ENCODE data around the gene HM13.
A peak's percentile ranks its signal among the peaks of the same experiment; 100 is the strongest.
"Not testable (repeated sequence)": the region's sequence is repeated elsewhere in the genome, so short reads cannot be mapped to it uniquely, and the experiment has no call there.

The HM13 gene

DNA sequence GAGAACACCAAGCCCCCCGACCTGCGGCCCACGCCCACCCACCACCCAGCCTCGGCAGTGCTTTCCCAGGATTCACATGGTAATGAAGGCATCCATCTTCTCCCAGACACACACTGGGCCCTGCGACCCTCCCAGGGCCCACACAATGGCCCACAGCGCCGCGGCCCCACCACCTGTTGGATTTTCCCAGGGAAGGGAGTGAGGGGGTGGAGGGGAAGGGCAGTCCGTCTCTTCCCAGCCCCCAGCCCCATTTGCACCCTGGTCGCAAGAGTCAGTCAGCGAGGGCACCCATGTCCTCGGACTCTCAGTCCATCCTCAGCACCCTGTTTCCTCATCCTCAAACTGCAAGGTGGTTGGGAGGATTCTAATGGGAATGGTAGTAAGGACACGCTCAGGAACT, 67.1 kb downstream of the HM13 start:
- no peak for DNase-seq (ENCODE audit: low read depth in 4 of 4, low spot score in 1 of 4)

DNA sequence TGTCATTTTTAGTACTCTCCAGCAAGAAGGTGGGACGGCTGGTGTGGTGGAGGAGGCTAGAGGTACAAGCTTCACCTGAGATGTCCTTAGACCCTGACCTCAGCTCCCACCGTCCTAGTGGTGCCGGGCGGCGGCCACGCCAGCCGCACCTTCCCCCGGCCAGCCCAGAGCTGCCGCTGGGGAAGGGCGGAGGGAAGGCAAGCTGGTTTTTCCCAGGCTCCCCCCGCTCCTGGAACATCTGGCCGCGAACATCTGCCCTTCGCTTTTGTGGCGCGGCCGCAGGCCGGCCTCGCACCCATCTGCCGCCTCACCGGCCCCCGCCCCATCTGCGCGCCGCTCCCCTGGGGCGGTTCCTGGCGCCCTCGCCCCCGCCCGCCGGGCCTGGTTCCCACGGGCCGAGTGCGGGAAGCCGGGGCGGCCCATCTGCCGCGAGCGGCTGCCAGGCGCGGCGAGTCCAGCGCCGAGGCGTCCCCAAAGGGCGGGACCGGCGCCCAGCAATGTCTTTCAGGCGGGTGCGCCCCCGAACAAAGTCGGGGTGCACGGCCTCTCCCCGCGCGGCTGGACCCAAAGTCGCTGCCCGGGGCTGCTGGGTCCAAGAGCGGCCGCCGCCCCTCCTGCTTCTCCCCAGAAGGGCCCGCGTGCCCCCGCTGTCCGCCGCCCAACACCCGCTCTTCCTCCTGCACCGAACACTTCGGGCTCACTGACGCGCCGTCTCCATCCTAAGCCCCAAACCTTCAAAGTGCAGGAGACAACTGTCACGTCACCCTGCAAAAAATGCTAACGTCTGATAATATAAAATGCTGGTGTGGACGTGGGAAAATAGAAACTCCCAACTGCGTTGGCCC, 73.5 kb downstream of the HM13 start:
- no peak for DNase-seq (ENCODE audit: low read depth in 4 of 4, low spot score in 1 of 4)

DNA sequence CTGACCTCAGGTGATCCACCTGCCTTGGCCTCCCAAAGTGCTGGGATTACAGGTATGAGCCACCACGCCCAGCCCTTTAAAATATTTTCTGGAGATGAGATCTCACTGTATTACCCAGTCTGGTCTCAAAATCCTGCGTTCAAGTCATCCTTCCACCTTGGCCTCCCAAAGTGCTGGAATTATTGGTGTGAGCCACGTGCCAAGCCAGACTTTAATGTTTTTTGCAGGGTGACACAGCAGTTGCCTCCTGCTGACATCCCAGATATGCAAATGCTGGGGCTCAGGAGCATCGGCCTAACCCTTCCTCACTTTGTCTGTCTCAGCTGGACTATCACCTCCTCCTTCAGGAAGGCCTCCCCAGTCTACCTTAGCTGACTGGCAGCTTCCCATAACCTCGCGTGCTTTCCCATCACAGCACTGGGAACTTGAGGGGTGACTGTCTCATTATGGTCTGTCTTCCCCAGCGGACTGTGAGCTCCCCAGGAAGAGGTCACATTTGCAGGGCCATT, 76.5 kb downstream of the HM13 start:
- DNase-seq (ENCODE audit: low read depth in 4 of 4, low spot score in 1 of 4) = no peak

DNA sequence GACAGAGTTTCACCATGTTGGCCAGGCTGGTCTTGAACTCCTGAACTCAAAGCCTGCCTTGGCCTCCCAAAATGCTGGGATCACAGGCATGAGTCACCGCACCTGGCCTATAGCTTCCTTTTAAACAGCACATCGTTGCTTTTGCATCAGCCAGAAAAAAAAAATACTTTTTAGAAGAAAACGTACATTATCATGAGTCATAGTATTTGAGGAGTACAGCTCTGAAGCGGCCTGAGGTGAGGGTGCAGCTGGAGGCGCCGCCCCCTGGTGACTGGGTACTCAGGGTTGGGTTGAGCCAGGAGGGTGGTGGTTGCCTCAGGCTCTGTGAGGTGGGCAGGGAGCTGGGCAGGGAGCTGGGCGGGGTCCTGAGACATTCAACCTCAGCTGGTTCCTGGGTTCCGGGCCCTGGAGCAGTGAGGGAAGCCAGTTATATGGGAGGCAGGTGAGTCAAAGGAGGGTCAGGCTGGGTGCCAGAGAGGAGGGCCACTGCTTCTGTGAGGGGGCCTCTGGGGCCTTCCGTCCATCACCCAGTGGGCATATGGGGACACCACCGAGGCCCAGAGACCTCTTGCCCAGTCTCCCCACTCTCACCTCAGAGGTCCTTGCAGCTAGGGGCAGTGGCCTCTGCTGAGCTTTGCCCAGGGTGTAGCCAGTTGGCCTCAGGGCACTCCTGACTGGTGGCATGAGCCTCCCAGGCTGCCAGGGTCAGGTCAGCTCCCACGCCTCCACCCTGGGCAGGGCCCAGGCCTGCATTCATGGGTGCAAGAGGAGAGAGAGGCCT, 79.2 kb downstream of the HM13 start:
- no peak for DNase-seq (ENCODE audit: low read depth in 4 of 4, low spot score in 1 of 4)

DNA sequence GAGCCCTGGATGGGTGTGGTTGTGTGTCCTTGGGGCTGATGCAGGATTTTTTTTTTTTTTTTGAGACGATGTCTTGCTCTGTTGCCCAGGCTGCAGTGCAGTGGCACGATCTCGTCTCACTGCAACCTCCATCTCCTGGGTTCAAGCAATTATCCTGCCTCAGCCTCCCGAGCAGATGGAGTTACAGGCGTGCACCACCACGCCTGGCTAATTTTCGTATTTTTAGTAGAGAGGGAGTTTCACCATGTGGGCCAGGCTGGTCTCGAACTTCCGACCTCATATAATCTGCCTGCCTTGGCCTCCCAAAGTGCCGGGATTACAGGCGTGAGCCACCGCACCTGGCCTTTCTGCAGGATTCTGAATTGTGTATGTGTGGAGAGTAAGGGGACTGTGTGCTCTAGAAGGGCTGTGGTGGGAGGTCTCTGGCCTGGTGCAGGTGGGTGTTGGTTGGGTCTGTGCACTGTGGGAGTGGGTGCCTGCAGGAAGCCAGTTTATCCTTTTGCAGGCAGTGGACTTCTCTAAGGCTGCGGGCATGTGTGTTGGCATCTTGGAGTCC, 79.8 kb downstream of the HM13 start:
- DNase-seq (ENCODE audit: low read depth in 4 of 4, low spot score in 1 of 4) = no peak

DNA sequence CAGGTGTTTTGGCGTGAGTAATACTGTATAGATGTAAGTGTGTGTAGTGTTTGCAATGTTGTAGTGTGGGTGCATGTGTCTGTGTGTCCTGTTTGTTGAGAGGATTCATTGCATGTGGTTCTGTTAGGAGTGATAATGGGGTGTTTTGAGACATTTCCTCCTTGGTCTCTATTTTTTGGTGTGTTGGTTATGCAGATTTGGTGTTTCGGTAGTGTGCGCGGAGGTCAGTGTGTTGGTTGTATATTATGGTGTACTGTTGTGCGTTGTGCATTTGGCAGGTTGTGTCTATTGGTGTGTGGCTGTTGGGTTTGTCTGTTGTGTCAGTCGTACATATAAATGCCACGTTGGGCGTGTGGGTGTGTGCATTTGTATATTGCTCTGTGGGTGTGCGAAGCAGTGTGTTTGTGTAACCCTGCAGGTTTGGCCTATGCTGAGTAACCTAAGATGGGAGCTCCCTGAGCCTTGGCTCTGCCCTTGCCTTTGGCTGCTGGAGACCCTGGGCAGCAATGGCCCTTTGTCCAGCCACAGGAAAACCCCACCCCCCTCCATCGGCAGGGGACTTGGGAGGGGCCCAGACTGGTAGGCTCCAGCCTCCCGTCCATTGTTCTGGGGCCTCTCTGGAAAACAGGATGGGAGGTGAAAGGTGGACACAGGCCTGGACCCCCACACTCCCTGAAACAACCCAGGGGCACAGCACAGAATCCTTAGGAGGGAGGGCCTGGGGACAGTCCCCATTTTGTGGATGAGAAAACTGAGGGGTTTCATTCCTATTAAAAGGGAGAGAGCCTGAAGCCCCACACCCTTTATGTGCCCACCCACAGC, 80.5 kb downstream of the HM13 start:
- no peak for DNase-seq (ENCODE audit: low read depth in 4 of 4, low spot score in 1 of 4)

DNA sequence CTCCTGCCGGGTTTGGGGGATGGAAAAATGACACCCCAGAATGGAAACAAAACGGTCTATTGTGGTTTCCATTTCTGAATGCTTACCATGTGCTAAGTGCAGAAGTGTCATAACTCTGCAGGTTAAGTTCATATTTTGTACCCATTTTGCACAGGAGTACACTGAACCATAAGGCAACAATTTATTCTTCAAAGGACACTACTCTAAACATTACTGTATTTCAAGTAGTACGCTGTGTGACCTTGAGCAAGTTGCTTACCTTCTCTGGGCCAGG, 81.1 kb downstream of the HM13 start:
- no peak for DNase-seq (ENCODE audit: low read depth in 4 of 4, low spot score in 1 of 4)

DNA sequence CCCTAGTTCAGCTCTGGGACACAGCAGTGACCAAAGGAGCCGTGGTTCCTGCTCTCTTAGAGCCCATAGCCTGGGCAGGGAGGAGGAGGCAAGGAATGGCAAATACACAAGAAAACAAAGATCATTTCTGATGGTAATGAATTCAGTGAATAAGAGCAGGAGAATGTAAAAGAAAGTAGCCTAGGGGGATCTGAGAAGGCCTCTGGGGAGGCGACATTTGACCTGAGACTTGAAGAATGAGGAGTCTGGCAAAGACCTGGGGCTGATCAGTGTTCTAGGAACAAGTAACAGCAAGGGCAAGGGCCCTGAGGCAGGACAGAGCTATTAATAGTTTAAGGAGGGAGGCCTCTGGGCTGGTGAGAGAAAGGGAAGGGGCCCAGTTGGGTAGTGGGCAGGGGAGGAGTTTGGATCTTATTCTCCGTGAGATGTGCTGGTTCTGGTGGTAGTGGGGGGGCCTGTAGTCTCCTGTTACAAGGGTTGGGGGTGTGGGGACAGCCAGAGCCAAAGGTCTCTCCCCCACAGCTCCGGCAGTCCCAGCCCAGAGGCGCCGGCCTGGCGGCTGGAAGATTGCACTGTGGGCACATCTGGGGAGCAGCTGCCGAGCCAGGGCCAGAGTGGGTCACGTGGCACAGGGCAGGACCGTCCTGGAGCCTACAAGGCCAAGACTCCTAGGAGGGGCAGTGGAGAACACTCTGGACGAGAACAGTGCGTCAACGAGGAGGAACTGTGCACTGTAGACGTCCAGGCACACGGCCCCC, 81.6 kb downstream of the HM13 start:
- no peak for DNase-seq (ENCODE audit: low read depth in 4 of 4, low spot score in 1 of 4)

DNA sequence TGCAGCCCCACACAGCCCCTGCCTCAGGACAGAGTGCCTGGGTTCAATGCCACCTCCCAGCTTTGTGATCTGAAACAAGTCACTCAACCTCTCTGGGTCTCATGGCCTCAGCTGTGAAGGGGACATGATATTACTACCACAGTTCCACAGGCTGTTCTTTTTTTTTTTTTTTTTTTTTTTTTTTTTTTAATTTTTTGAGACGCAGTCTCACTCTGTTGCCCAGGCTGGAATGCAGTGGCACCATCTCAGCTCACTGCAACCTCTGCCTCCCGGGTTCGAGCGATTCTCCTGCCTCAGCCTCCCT, 82.1 kb downstream of the HM13 start:
- DNase-seq (ENCODE audit: low read depth in 4 of 4, low spot score in 1 of 4) = not testable (repeated sequence)

DNA sequence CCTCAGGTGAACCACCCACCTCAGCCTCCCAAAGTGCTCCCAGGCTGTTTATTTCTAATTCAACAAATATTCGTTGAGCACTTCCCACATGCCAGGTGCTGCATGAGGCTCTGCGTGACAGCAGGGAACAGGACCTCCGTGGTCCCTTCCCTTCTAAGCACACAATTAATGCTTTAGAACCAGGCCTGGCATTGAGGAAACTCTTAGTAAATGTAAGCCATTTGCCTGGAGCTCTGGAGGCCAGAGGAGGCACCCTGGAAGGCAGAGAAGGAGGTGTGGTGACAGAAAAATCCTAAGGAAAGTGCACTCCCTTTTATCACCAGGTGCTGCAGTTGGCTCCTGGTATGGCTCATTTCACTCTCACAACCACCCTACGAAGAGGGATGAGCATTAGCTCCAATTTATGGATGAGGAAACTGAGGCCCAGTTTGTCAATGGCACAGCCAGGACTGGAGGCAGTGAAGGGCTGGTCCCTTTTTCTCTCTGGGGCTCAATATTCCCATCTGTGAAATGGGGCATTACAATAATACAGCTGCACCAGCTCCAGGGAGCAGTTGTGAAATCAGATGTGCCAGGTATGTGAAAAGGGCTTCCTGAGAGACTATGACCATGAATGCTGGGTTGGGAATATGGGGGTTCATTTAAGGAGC, 82.7 kb downstream of the HM13 start:
- no peak for DNase-seq (ENCODE audit: low read depth in 4 of 4, low spot score in 1 of 4)

DNA sequence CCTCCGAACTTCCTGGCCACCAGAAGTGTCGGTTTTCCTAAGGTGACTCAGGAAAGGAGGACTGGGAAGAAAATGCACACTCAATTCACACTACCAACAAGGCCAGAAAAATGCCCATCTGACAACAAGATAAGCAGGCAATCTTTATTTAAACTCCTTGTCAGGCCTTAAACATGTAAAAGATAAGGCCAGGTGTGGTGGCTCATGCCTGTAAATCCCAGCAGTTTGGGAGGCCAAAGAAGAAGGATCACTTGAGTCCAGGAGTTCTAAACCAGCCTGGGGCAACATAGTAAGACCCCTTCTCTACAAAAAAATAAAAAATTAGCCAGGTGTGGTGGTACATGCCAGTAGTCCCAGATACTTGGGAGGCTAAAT, 83.2 kb downstream of the HM13 start:
- no peak for DNase-seq (ENCODE audit: low read depth in 4 of 4, low spot score in 1 of 4)

DNA sequence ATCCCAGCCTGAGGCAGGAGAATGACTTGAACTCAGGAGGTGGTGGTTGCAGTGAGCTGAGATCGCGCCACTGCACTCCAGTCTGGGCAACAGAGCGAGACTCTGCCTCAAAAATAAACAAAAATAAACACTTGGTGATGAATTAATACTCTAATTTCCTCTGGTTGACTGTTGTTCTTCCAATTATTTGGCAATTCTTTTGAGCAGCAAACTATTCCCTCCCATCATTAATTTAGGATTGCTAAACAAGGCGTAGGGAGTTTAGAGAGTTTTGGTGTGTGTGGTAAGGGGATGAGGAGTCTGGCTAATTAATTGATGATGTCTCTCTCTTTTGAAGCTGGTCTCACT, 88.2 kb downstream of the HM13 start:
- no peak for DNase-seq (ENCODE audit: low read depth in 4 of 4, low spot score in 1 of 4)

DNA sequence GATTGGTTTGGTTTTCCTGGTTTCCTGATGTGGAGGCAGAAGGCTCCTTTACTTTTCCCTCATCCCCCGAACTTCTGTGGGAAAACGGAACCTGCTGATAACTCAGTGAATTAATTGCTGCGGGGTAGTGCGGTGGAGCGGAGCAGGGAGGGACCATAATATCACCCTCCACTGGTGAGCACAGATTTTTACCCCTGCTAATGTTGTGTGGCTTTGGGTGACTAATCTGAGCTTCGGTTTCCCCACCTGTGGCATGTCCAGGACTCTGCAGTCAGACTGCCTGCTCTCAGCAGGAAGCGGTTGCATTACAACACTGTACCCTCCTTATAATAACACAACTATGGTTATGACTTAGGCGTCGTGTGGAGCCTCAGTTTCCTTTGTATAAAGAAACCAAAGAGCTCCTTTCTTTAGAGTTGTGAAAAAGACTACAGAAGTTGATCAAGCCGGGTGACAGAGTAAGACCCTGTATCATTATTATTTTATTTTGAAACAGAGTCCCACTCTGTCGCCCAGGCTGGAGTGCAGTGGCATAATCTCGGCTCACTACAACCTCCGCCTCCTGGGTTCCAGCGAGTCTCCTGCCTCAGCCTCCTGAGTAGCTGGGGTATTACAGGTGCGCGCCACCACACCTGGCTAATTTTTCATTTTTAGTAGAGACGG, 88.7 kb downstream of the HM13 start:
- peak in 1 of 4 experiments; percentile 35 for DNase-seq (ENCODE audit: low read depth in 4 of 4, low spot score in 1 of 4)

DNA sequence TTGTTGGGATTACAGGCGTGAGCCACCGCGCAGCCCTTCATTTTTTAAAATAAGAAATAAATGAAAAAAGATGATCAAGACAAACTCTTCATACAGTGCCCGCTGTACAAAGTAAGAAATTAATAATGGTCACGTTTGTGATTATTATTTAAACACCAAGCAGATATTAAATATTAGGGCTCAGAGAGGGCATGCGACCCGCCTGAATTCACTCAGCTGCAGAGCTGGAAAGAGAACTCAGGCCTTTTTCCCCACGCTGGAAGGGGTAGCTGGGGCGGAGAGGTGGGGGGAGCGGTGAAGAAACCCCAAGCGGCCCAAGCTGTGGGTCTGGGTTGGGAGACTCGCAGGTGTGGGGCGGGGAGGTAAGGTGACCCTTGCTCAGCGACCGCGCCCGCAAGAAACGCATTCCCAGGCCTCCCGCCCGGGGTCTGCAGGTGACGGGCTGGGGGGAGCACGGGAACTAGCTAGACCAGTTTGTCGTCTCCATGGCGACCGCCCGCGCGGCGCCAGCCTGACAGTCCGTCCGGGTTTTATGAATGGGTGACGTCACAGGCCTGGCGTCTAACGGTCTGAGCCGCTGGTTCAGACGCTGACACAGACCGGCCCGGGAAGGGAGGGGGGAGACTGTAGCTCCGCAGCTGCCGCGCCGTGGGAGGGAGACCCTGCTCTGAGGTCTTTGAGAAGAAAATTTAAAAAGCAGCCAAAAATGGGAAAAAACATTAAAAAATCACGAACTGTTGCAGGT, 89.8 kb downstream of the HM13 start:
- peak; percentile 33 to 62 (median 40) for DNase-seq (ENCODE audit: low read depth in 4 of 4, low spot score in 1 of 4)

DNA sequence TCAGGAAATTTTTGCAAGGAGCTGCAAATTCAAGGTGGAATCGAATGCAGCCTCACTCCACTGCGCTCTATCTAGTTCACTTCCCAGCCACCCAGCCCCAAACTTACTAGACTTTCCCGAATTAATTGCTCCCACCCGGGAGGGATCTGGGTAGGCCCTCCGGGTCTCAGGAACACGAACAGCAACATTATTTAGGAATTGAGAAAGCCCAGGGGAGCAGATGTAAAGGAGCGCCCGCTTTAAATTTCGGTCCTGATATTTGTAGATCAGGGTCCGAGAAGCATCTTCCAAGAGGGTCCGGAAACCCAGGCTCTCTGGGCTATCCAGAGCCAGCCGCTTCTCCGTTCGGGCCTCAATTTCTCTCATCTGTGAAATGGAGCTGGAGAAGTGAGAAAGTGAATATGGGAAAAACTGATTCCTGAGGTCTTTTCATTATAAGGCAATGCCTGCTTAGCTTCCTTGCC, 90.4 kb downstream of the HM13 start:
- DNase-seq (ENCODE audit: low read depth in 4 of 4, low spot score in 1 of 4) = no peak

DNA sequence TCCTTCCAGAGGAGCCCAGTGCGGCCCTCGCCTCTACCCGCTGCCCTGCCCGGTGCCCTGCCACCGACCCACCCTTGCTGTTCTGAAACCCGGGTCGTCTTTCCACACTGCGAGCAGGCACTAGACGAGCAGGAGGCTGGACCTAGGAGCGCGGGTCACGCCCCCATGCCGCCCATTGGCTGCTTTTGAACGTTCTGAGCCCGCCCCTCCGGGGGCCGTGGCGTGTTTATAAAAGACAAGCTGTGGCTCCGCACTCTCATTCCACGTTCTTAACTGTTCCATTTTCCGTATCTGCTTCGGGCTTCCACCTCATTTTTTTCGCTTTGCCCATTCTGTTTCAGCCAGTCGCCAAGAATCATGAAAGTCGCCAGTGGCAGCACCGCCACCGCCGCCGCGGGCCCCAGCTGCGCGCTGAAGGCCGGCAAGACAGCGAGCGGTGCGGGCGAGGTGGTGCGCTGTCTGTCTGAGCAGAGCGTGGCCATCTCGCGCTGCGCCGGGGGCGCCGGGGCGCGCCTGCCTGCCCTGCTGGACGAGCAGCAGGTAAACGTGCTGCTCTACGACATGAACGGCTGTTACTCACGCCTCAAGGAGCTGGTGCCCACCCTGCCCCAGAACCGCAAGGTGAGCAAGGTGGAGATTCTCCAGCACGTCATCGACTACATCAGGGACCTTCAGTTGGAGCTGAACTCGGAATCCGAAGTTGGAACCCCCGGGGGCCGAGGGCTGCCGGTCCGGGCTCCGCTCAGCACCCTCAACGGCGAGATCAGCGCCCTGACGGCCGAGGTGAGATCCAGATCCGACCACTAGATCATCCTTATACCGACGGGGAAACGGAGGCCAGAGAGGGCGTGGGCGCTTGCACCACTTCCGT, 91.0 kb downstream of the HM13 start, which contains the start of gene ID1:
ID1 (plus strand) TSS at position 259 of the 871 bp plus-strand sequence; CDS start at position 358, 99 bp downstream.
- DNase-seq (ENCODE audit: low read depth in 4 of 4, low spot score in 1 of 4) = peak; percentile 63 to 86 (median 74)

DNA sequence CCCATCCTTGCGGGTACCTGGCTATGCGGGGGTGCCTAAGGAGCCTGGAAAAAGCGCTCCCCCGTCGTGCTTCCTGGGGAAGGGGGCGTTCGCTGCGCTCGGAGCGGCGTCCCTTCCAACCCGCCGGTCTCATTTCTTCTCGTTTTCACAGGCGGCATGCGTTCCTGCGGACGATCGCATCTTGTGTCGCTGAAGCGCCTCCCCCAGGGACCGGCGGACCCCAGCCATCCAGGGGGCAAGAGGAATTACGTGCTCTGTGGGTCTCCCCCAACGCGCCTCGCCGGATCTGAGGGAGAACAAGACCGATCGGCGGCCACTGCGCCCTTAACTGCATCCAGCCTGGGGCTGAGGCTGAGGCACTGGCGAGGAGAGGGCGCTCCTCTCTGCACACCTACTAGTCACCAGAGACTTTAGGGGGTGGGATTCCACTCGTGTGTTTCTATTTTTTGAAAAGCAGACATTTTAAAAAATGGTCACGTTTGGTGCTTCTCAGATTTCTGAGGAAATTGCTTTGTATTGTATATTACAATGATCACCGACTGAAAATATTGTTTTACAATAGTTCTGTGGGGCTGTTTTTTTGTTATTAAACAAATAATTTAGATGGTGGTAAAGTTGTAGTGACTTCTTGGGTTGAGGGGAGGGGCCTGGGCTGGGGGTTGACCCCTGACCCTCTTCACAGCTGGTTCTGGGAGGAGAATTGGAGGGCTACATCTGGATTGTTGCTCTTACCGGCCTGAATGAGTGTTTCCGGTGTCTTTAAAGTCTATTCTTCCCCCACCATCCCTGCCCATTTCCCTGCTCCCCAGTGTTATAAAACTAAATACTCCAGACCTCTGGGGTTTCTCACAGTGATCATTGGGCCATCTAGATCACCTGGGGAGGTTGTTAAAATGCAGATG, 91.9 kb downstream of the HM13 start:
- DNase-seq (ENCODE audit: low read depth in 4 of 4, low spot score in 1 of 4) = no peak
